Measurements from ENCODE around the gene SNAI3. TPM values are rescaled to one million over a fixed set of nuclear protein-coding genes. Genes with fewer than 3 reads are reported as not detected.

SNAI3 gene
- total and polyA plus RNA-seq, 2 of the 8 experiments (the other 6 are each of a cell fraction or from before 2014, with no cell fraction given): 8.5 to 13.3 TPM

DNA sequence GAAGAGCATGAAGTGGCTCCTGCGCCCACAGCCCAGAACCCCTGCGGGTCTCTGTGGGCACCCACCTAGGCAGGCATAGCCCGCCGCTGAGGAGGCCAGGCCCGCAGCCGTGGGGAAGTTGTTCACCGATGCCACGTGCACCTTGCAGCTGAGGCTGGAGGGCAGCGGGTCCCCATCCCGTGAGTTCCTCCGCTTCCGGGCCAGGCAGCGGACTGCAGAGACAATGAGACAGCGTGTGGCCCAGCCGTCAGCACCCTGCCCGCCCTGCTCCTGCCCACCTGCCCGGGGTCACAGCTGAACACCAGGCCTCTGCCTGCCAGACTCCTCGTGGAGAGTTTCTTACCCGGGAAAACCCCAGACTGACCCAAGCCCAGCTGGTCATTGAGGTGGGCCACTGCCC lies 28.9 kb downstream of the SNAI3 start:
- H3K56ac ChIP-seq (replicated peaks; ENCODE audit: insufficient read length, low read depth, low read length): no peak overlapping the region
- no peak overlapping the region for H4K8ac ChIP-seq (ENCODE audit: extremely low read depth, insufficient read depth, low read length)
- TF ChIP-seq MAFK (IDR thresholded peaks at IDR 0.05; ENCODE audit: low read depth, low read length) (no peak), PHF8 (conservative IDR thresholded peaks at IDR 0.05; ENCODE audit: low read depth, low read length) (no peak), RXRA (IDR thresholded peaks at IDR 0.05; ENCODE audit: insufficient read depth, low read depth, low read length) (no peak), CBX5 (IDR thresholded peaks at IDR 0.05; ENCODE audit: low read depth, low read length) (no peak), EGR1 (IDR thresholded peaks at IDR 0.05; ENCODE audit: borderline replicate concordance, low read depth, low read length) (no peak)
- H3K23ac ChIP-seq (ENCODE audit: insufficient read length): no peak overlapping the region
- peaks cover 2% of the 10 kb centered on the region; the same call in 1 of the 2 replicates for H3K79me1 ChIP-seq (ENCODE audit: low read depth, low read length)
- H3K27me3 ChIP-seq (replicated peaks in 1 of 4; ENCODE audit: control insufficient read depth in 3 of 4, extremely low read depth in 1 of 4, insufficient read depth in 3 of 4, low read length in 3 of 4): no peaks in the 10 kb centered on the region
- H3K23me2 ChIP-seq (ENCODE audit: low read depth, low read length): peaks cover 3% of the 10 kb centered on the region; the same call in 1 of the 2 replicates
- 91% methylated on average over 19 of the region's 19 CpGs; no CpG with 5 or more reads in 1 of the 2 experiments for WGBS, 2 experiments (ENCODE audit: extremely low coverage in 1 of 2, insufficient coverage in 1 of 2, insufficient read length in 1 of 2, insufficient replicate concordance in 2 of 2, low coverage in 1 of 2, low lambda C conversion rate in 2 of 2, missing lambda C conversion rate in 1 of 2)
- no peak overlapping the region for H3K18ac ChIP-seq (ENCODE audit: extremely low read depth, low read length)
- no peak overlapping the region for H3K14ac ChIP-seq (ENCODE audit: insufficient read length)
- peaks cover 2 to 31% of the 10 kb centered on the region in 2 experiments for H4K20me1 ChIP-seq (replicated peaks in 1 of 2; ENCODE audit: control insufficient read depth in 1 of 2, insufficient read depth in 2 of 2, low read length in 2 of 2)
- ChIA-PET POLR2A (ENCODE audit: partially characterized antibody) (interaction anchor here (0.8 kb wide), 1 partner anchor 10 kb away, joined by 3 read pairs; no protein-coding TSS in a partner anchor), CTCF (ENCODE audit: partially characterized antibody) (interaction anchor here (0.9 to 1.5 kb wide), 4 partner anchors 15 to 48 kb away, joined by 3 to 5 read pairs (median 4); no protein-coding TSS in a partner anchor)
- H3K4me1 ChIP-seq (replicated peaks in 1 of 4; ENCODE audit: control insufficient read depth in 3 of 4, insufficient read depth in 4 of 4, low read length in 3 of 4): peaks cover 0 to 3% (median 0%) of the 10 kb centered on the region in 4 experiments; a peak in 2 of 7 replicates
- H2BK20ac ChIP-seq (ENCODE audit: low read length): no peak overlapping the region
- H2BK15ac ChIP-seq (ENCODE audit: low read length): no peak overlapping the region
- no peak overlapping the region for H3K4me2 ChIP-seq (ENCODE audit: insufficient read depth in 1 of 2, low read depth in 2 of 2, low read length in 2 of 2)
- no peak for DNase-seq (ENCODE audit: low read depth in 1 of 2, low spot score in 2 of 2)
- no peak overlapping the region for H3K4ac ChIP-seq (replicated peaks; ENCODE audit: insufficient read length, low read depth, low read length)
- H3K36me3 ChIP-seq (ENCODE audit: control insufficient read depth in 2 of 4, insufficient read depth in 4 of 4, low read length in 3 of 4): peaks cover 3 to 27% (median 4%) of the 10 kb centered on the region in 4 experiments; a peak in 7 of 8 replicates
- H3K9ac ChIP-seq (replicated peaks in 1 of 4; ENCODE audit: extremely low read depth in 1 of 4, low read depth in 3 of 4, low read length in 3 of 4): no peak overlapping the region
- no peak for FAIRE-seq
- no peak overlapping the region for H4K91ac ChIP-seq (replicated peaks; ENCODE audit: insufficient read length, low read length)
- H2BK120ac ChIP-seq (replicated peaks; ENCODE audit: low read depth, low read length): no peak overlapping the region
- H3K27ac ChIP-seq (ENCODE audit: low read depth, low read length): no peak overlapping the region
- no peak overlapping the region for H2BK12ac ChIP-seq (ENCODE audit: low read depth, low read length)
- H2BK5ac ChIP-seq (ENCODE audit: low read depth, low read length): no peak overlapping the region
- no peak overlapping the region for H2AFZ ChIP-seq (ENCODE audit: low read length)
- H2AK5ac ChIP-seq (ENCODE audit: low read depth, low read length): no peak overlapping the region
- H4K5ac ChIP-seq (ENCODE audit: insufficient read length, low read depth, low read length): no peak overlapping the region
- no peaks in the 10 kb centered on the region for H3K9me3 ChIP-seq (ENCODE audit: insufficient read depth in 2 of 2, low read depth in 1 of 2, low read length in 1 of 2)
- peaks cover 0 to 33% of the 10 kb centered on the region in 2 experiments; a peak in 3 of 4 replicates for H3K79me2 ChIP-seq (ENCODE audit: control insufficient read depth in 1 of 2, insufficient read depth in 2 of 2, low read length in 2 of 2)
- no peak overlapping the region for H3K4me3 ChIP-seq (ENCODE audit: extremely low read depth in 1 of 4, insufficient read depth in 2 of 4, low read depth in 3 of 4, low read length in 4 of 4)

All from H1 (cell line).